NCI-H1105 (cell line): ENCODE data around the gene COL18A1.
A peak's percentile ranks its signal among the peaks of the same experiment; 100 is the strongest.

ENCODE experiments used
- DNase-seq: peaks from one replicate; lab custom pipeline; 2025; lab: John Stamatoyannopoulos, UW

COL18A1 gene

DNA sequence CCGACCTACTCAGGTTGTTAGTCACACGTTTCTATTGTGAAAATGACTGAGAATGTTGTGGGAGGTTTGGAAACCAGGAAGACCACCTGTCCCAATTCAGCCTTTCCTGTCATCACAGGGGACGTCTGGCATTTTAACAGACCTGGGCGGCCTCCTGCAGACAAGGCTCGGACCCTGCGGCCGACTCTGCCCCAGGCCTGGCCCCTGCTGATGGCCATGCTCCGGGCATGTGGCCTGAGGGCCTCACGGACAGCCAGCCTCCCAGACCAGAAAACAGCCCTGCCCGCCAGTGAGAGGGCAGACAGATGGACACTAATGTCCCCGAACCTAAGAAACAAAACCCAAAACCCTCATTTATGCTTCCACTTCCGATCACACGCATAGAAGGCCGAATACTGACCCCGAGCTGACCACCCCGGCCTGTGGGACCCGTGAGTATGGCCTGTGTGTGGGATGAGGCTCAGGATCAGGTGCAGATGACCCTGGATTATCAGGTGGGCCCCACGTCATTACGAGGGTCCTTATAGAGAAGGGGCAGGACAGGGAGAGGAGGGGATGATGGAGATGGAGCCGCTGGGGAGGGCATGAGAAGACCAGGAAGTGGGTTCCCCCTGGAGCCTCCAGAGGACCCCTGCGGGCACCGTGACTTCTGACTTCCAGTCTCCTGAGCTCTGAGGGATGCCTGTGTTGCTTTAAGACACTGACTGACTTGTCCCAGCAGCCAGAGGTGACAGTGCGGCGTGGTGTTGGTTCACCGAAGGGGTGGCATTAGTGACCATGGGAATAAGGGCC is 9.6 kb downstream of the COL18A1 start:
- no peak for DNase-seq

DNA sequence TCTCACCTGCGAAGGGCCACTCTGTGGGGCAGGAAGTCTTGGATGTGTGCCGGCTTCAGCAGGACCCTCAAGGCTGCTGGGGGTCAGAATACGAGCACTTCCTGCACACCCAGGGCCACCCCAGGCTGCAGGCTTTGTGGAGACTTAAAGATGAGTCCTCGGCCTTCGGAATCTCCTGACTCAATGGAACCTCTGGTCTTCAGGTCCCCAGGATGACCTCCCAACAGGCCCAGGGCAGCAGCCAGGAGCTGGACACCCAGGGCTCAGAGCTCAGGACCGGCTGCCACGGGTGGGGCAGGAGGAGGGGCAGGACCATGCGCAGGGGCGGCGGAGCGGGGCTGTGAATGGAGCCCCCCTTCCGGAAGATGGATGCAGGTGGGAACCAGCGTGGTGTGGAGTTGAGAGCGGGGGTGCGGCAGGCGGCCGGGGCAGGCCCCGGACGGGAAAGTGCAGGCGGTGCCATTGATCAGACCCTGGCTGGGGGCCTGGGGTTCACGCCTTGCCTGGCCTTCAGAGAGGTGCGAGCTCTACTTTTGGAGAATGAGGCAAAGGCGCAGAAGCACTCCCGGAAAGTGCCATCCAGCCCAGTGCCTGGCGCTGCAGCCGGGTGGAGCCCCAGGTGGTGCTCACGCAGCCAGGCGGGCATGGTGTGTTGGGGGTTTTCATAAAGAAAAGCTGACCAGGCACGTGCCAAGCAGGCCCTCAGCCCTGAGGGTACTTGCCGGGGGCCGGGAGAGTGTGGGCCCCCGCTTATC is 10.4 kb downstream of the COL18A1 start:
- DNase-seq, result no peak

GRCh38 chr21:45415943-45416611 is 11.1 kb downstream of the COL18A1 start:
- no peak for DNase-seq

- DNase-seq, result no peak
These were observed 11.7 kb downstream of the COL18A1 start for GRCh38 chr21:45416620-45417019.

DNA sequence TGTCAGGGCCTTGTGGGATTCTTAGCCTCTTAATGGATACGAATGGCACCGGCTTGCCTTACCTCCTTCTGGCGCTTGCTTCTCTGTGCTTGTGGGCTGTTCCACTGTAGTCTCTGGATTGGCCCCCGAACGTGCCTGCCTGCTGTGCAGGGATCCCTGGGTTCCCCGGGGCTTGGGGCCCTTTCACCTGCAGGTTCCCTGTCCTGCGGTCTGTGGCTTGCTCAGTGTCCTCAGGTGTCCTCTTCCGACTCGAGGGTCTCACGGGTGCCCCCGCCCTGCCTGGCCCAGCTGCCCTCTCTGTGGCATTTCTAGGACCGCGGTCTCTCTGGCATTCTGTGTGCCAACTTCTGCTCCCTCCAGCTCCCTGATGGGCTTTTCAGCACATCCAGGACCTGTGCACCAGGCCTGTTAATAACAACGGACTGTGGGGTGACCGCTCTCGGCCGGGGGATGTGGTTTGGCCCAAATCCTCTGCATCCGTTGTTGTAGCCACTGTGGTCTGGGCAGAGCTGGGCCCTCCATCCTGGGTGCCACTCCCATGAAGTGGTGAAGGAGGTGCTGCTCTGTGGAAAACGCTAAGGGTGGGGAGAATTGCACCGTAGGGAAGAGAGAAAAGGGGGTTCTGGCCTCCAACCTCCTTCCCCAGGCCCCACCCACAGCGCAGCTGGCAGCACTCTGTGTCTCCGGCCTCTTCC is 12.4 kb downstream of the COL18A1 start:
- no peak for DNase-seq

GRCh38 chr21:45417951-45418300 is 13.0 kb downstream of the COL18A1 start:
- DNase-seq, result no peak

DNA sequence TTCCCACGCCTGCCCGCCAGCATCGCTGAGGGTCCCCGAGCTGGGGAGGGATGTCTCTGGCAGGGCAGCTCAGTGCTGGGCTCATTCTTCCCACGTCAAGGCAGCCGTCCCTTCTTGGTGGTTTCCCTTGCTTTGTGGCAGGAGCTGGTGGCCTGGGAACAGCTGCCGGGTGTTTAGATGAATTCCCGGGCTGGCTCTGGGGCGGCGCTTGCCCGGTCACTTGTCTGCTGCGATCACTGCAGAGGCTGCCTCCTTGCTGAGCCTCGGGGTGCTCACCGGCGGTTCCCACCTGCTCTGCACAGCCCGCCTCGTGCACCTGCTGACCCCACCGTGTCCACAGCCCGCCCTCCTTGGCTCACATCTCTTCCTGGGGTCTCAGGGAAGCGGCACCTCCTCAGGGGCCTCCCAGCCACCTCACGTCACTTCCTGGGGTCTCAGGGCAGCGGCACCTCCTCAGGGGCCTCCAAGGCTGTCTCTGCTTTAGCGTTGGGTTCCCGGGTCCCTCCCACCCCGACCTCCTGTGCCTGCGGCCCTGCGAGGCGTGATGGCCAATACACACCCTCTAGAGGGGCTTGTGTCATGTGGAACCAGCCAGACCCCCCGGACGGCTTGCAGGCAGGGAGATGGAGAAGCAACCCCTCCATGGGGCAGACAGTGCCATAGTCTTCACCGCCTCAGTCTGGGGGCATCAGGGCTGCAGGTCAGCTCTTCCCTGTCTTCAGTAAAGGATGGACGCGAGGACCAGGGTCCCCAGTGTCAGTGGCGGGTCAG is 13.5 kb downstream of the COL18A1 start:
- no peak for DNase-seq

DNA sequence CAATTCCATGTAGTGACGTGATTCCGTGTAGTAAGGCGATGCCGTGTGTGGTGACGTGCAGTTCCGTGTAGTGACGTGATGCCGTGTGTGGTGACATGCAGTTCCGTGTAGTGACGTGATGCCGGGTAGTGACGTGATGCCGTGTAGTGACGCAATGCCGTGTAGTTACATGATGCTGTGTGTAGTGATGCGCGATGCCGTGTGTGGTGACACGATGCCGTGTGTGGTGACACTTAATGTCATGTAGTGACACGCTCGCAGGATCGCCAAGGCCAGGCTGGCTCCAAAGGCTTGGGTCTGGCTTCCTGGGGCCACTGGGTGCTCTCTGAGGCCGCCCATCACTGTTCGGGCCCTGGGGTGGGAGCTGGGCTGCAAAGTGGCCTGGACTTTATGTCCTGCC is 14.2 kb downstream of the COL18A1 start:
- DNase-seq, result no peak

GRCh38 chr21:45420061-45421041 is 15.4 kb downstream of the COL18A1 start:
- DNase-seq, result no peak

DNA sequence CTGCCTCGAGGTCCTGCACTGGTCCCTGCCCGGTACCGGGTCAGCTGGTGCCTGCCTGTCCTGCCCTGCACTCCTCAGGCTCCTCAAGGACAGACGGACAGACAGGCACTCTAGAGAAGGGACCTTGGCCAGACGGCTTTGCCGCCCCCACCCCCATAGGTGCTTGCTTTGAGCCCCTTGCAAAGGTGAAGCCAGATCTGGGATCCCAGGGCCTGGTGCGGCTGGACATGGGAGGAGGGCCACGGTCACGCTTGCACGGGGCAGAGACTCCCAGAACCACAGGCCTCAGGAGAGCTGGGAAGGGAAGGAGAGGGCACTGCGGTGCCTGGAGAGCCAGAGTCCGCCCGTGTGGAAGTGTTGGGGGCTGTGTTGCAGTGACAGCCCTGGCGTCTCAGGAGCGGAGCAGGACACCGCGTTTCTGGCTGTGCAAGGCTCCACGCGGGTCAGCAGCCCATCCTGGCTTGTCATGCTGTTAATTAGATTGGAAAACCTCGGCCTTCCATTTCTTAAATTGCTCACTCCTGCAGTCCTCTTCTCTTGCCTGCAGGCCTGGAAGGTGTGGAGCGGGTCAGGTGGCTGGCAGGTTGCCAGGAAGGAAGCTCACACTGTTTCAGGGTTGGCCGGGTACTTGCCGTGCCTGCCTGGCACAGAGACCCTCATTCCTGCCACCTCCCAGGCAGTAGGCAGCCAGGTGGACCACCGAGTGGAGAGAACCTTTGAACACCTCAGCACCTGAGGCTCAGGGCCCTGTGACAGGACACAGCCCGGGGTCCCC is 16.3 kb downstream of the COL18A1 start:
- DNase-seq, result peak; percentile 45

DNA sequence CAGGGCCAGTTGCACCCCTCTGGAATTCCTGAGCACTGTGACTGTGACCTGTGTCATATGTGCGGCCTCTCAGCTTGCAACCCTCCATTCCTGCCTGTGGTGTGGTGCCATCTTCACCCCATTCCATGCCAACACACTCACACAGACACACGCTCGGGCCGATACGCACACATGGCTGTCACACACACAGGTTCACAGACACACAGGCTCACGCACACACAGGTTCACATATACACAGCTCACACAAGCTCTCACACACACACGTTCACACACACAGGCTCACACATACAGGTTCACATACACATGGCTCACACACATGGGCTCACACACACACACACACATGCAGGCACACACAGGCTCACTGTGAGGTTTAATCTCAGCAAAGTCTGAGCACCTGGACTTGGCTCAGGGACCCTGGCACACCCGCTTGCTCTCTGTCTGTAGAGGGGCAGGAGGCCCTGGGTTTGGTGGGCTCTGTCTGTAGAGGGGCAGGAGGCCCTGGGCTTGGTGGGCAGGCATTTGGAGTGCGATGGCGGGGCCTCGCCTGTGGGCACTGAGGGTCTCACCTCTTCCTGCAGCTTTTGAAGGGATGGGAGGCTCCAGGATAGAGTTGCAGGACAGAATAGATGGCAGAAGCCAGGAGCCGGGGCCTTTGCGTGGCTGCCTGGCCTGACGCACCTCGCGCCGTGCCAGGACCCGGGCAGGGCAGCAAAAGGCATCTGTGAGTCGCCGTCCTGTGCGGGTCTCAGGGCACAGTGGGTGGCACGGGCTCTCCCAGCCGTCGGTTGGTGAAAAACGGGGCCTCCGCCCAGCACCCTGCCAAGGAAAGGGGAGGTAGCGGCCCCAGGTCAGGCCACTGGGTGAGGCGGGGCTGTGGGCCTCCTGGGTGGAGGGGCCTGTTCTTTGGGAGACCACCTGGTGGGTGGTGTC is 17.1 kb downstream of the COL18A1 start:
- DNase-seq, result no peak

DNA sequence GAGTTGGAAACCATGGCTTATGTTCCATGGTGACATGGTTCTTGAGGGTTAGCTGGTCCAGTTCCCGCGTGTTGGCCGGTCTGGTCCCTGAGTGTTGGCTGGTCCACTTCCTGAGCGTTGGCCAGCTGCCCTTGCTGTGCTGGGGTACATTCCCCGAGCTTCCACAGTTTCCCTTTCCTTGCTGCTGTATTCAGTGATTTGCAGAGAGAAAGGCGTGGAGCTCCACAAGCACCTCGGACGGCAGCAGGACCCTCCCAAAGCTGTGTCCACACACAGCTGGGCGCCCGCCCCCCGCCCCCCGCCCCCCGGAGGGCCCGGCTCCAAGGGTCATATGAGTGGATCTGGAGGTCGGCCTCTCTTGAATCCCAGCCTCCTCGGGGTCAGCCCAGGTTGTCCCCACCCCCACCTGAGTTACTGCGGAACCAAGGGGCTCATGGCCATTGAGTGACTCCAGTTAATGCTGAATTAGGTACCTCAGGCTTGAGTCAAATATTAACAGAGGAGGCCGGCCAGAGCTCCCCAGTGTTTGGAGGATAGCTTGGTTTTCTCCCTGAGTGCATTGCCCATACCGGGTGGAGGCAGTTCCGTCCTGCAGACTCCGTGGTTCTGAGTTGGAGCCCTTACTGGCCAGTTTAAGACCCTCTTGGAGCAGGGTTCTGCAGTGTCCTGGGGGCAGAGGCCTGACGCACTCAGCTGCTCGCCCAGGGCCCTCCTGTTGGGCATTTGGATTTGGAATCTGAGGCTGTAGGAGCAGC is 18.4 kb downstream of the COL18A1 start:
- DNase-seq, result no peak

DNA sequence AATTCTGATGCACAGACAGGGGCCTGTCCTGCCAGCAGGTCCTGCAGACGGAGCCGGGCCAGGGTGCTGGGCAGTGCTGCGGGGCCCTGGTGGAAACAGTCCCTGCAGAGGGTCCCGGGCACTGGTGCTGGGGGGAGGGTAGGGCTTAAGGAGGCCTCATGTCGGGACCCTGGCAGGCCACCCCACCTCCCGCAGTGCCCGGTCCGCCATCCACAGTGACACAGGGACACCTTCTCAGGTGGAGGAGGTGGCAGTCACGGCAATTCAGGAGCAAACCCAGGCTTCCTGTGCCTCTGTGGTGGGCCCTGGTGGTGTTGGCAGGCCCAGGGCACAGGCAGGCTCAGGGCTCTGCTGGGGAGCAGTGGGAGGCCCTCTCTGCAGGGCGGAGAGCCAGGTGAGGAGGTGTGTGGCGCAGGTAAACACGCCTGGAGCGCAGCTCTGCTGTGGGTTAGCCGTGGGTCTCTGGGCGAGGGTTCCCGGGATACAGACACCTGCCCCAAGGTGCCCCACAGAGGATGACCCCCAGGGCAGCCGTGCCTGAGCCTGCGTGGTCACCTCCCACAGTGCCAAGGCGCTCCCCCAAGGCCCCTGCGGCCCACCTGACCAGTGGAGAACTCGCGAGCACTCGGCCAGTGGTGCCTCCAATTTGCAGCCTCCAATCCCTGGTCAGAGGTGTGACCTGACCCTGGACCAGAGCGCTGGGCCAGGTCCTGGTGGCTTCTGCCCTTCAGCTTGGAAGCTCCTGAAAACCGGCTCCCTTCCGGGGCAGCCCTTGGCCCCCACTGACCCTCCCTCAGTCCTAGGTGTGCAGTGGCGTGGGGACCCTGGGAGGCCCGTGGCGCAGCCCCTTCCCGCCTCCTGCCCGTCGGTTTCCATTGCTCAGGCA is 19.2 kb downstream of the COL18A1 start:
- no peak for DNase-seq

DNA sequence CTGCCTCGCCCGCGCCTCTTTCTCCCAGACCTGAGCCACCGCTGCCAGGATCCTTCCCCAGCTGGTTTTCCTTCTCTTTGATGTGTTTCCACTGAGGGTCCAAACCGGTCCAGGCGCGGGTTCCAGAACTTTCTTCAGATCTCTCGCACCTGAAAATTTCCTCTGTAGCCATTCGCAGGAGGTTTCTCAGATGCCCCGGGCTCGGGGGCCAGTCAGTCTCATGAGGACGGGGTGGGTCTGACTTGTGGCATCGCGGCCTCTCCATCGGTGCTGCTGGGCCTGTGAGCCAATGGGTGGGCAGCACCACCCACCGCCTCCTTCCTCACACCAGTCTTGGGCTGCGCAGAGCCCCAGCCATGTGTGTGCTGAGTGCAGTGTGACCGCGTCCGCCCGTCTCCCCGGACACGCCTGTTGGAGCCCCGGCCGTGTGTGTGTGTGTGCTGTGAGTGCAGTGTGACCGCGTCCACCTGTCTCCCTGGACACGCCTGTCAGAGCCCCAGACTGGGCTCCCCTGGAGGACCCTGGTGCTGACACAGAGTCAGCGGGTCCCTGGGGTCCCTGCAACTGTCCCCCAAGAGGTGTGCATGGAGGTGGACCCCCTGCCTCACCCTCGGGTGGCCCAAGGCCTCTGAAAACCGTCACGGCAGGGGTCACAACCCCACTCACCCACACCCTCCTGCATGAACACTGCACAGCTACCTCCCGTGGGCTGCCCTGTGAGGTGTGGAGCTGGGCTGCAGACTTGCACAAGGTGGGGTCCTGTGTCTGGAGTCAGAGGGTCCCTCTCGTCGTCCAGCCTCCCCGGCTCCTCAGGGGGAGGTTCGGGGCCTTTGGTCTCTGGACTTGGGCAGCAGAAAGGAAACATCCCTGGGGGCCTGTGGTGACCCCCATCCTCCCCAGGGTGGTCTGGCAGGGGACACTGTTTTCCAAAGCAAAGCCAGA is 20.2 kb downstream of the COL18A1 start:
- no peak for DNase-seq
